ENCODE results near the gene ZMYND10.
"Not testable (repeated sequence)": the region's sequence is repeated elsewhere in the genome, so short reads cannot be mapped to it uniquely, and the experiment has no call there.

Gene ZMYND10

GRCh38 chr3:50325113-50325480 lies 20.4 kb downstream of the ZMYND10 start:
- DNase-seq (ENCODE audit: low read depth): no peak

GRCh38 chr3:50324351-50325112 lies 21.0 kb downstream of the ZMYND10 start:
- DNase-seq (ENCODE audit: low read depth): no peak

- no peak for DNase-seq (ENCODE audit: low read depth)
Measured at GRCh38 chr3:50323614-50324199, 21.8 kb downstream of the ZMYND10 start.

DNA sequence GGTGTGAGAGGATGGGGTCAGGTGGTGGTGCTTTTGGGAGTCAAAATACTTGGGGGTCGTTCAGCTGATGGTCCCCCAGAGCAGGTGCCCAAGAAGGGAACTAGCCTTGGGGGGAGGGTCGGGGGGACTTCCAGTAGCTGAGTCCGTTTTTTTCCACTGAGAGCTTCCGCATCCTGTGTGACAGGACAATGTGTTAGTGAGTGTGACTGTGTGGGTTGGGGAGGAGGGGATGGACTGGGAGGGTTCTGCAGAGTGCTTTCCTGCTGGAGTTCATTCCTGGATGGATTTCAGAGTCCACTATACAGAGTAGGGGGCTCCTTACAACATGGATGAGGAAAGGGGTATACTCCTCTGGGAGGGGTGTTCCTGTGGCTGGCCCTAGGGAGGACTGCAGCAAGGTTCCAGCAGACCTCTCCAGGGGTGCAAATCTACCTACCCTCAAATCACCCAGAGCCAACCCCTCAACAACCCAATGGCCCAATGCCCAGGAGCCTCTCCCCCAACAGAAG lies 22.4 kb downstream of the ZMYND10 start:
- DNase-seq (ENCODE audit: low read depth): no peak

DNA sequence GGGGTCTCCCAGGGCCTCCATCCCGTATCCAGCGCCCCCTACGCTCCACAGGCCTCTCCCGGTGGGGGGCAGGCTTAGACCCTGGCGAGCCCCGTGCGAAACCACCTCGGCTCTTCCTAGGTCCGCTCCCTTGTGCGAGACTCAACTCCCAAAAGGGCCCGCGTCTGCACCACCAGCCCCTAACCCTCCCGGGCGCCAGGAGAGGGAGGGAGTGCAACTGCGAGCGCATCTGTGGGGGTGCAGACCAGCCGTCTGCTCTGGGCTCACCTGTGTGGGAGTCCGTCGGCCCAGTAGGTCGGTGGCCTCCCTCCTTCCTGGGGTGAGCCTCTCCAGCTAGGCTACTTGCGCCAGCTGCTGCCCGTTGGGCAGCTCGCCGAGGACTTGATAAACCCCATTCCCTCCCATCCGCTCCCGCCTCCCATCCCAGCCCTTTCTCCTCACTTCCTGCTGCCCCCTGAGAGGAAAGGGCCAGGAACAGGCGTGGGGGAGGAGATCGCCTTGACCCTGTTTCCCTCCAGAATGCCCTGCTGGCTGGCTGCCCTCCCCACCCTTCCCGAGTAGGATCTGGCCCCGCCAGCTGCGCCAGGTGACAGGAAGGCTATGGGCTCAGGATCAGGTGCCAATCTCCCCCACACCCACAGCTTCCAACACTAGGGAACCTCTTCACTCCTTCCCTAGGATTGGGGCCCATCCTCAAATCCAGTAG lies 23.0 kb downstream of the ZMYND10 start, which contains the start of gene HYAL2:
TSS of gene HYAL2 (minus strand) at position 360 of the 706 bp plus-strand sequence. CDS start 2,256 bp downstream, outside the sequence.
- no peak for DNase-seq (ENCODE audit: low read depth)

- DNase-seq (ENCODE audit: low read depth): no peak
Measured at GRCh38 chr3:50322115-50322385, 23.5 kb downstream of the ZMYND10 start.

GRCh38 chr3:50321336-50322114 lies 24.0 kb downstream of the ZMYND10 start:
- DNase-seq (ENCODE audit: low read depth): peak; percentile 56

DNA sequence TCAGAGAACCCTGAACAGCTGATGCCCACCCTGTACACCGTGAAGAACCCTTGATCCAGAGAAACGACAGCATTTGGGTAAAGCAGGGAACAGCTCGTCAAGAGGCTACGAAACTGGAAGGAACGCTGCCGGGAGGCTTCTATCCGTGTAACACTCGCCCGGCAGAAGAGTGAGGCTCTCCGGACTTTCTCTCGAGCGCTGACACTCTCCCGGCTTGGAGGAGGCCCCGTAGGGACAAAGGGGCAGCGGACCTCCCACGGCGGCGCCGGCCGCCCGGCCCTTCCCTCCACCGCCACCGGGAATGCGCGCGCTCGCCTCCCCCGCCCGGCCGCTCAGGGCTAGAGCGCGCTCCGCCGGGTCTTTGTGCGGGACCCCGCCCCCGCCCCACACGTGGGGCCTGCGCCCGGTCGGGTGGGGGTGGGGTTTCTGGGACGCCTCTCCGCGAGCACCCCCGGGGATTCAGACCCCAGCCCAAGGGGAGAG lies 24.6 kb downstream of the ZMYND10 start:
- DNase-seq (ENCODE audit: low read depth): no peak

GRCh38 chr3:50319894-50320625 lies 25.5 kb downstream of the ZMYND10 start:
- DNase-seq (ENCODE audit: low read depth): no peak

GRCh38 chr3:50319181-50319893 lies 26.2 kb downstream of the ZMYND10 start:
- DNase-seq (ENCODE audit: low read depth): no peak

GRCh38 chr3:50318615-50319014 lies 26.9 kb downstream of the ZMYND10 start:
- DNase-seq (ENCODE audit: low read depth): no peak

DNA sequence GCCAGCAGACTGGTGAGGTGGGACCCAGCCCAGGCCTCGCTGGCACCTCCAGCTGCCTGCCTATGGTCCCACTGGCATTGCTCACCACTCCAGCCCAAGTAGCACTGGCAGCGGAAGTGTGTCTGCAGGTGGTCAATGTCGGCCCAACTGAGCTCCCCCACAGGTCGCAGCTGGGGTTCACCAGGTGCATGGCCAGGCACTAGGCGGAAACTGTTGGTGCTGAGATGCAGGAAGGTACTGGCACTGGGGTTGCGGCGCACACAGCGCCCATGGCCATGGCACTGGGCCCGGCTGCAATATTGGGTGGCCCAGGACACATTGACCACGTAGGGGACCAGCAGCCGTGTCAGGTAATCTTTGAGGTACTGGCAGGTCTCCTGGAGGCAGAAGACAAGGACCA lies 27.4 kb downstream of the ZMYND10 start:
- no peak for DNase-seq (ENCODE audit: low read depth)

- DNase-seq (ENCODE audit: low read depth): no peak
Measured at GRCh38 chr3:50317300-50317699, 28.2 kb downstream of the ZMYND10 start.

DNA sequence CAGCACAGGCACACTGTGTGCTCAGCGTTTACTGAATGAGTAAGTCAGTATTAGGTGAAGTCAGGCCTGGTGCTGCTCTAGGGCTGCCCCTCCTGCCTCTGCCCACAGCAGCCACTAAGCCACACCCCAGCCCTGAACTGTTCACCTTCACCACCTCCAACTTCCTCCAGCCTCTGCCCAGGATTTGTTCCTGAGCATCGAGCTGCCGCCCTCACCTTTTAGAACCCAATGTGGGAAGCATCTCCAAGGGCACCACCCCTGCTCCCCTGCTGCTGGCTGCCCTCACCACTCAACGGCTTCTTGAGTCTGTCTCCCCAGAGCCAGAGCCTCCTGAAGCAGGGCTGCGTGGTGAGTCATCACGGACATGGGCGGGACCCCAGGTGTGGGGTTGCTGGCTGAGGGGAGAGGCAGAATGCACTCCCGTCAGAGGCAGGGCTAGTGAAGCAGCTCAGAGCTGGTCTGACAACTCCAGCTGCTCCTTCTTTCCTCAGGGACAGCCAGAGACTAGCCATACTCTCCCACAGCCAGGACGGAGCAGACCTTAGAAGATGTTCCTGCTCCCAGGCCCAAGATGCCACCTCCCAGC lies 28.8 kb downstream of the ZMYND10 start:
- DNase-seq (ENCODE audit: low read depth): no peak

GRCh38 chr3:50314816-50315215 lies 30.7 kb downstream of the ZMYND10 start:
- DNase-seq (ENCODE audit: low read depth): no peak

DNA sequence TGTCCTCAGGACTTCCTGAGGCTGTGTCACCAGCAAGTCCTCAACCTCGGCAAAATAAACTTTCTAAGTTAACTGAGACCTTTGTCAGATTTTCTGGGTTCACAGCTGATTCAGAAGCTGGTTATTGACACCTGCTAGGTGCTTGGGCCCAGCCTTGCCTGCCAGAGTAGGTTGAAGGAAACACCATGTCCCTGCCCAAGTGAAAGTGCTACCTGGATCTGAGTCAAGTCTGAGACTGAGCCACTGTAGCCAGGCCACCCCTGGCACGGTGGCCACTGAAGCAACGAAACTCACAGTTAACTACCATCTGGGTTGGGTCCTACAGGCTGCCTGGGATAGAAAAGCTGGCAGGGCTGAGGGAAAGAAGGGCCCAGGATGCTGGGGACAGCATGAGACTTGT lies 31.2 kb downstream of the ZMYND10 start:
- DNase-seq (ENCODE audit: low read depth): no peak

DNA sequence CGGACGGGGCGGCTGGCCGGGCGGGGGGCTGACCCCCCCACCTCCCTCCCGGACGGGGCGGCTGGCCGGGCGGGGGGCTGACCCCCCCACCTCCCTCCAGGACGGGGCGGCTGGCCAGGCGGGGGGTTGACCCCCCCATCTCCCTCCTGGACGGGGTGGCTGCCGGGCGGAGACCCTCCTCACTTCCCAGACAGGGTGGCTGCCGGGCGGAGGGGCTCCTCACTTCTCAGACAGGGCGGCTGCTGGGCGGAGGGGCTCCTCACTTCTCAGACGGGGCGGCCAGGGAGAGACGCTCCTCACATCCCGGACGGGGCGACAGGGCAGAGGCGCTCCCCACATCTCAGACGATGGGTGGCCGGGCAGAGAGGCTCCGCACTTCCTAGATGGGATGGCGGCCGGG lies 33.5 kb downstream of the ZMYND10 start:
- DNase-seq (ENCODE audit: low read depth): not testable (repeated sequence)

DNA sequence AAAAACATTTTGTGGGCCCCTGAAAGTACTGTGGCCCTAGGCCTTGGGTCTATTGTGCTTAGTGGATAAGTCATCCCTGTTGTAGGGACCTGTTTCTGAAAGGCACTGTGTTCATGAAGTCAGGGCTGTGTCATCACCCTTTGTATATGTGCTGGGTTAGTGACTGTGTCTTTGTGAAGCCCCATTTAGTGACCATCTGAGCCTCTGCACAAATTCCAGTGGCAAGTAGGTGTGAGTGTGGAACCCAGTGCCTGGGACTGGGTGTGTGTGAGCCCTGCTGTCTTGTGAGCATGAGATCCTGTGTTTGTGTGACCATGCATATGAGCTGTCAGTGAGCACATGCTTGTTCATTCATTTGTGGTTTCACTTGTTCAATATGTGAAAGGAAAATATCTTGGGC lies 40.9 kb downstream of the ZMYND10 start:
- DNase-seq (ENCODE audit: low read depth): no peak

DNA sequence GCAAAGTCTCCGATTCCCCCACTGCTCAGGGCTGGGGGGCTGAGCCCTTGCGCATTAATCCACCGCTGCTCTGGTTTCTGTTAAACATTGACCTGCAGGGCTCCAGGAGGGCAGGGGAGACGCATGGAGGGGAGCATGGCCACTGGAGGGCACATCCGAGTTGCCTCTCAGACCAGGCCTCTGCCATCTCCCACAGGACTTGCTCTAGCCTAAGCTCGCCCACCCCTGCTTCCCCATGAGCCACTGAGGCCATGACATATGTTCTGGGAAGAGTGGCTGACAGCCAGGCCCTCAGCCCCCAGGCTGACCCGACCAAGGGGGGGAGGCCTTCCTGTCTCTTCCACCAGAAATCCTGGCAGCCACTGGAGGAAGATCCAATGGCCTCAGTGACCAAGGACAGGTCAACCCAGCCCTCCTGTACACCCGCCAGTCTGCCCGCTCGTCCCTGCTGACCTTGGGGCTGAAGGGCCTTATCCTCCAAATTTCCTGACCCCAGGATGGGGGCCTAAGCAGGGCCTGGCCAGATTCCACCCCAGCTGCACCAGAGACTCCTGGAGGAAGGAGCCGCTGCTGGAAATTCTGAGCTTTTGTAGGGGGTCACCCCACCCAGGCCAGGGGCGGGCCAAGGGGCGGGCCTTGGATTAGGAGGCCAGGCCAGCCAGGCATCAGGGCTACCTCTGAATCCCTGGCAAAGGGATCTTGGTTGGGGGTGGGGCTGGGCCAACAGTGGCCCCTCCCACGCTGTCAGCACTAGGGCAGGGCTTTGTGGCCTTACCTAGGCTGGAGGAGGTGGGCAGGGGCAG lies 42.3 kb downstream of the ZMYND10 start, which contains the start of gene HYAL1:
TSS of gene HYAL1 (minus strand) at position 562 of the 803 bp plus-strand sequence. CDS start 618 bp downstream, outside the sequence.
- DNase-seq (ENCODE audit: low read depth): no peak
